CD4-positive, alpha-beta memory T cell (primary cell): Measurements from ENCODE around the gene TREH. TPM values are rescaled to one million over a fixed set of nuclear protein-coding genes. Genes with fewer than 3 reads are reported as not detected.
A peak's percentile ranks its signal among the peaks of the same experiment; 100 is the strongest.

Experiments used
- CTCF ChIA-PET: fragments of 350-600 bp; sonication (Branson Sonifier 250); formaldehyde crosslinking; loops from one replicate; lab custom pipeline; 2021; ENCODE audit warnings: inconsistent platforms; ENCODE audit not compliant: partially characterized antibody; lab: Charles Lee
- POLR2A ChIA-PET: fragments of 350-600 bp; sonication (Branson Sonifier 250); formaldehyde crosslinking; loops from one replicate; lab custom pipeline; 2021; ENCODE audit not compliant: partially characterized antibody; lab: Charles Lee
- DNase-seq, 5 donors: peaks; one replicate each; pipeline versions ENCODE4 v3.0.0 to v3.0.0-alpha.2; 2020 to 2022; ENCODE audit warnings: mixed read lengths in 1 of 5
- H3K27ac ChIP-seq: one replicate; pipeline ENCODE4 v1.7.0; 2013; ENCODE audit warnings: low read depth, low read length
- H3K27me3 ChIP-seq: 2 replicates; pipeline ENCODE4 v1.7.0; 2013; ENCODE audit warnings: mild to moderate bottlenecking, low read length, moderate library complexity; ENCODE audit not compliant: insufficient read depth
- H3K36me3 ChIP-seq: 2 replicates; pipeline ENCODE4 v1.7.0; 2013; ENCODE audit warnings: mild to moderate bottlenecking, low read length, moderate library complexity; ENCODE audit not compliant: insufficient read depth
- H3K4me1 ChIP-seq: 2 replicates; pipeline ENCODE4 v1.7.0; 2013; ENCODE audit warnings: mild to moderate bottlenecking, low read length, moderate library complexity; ENCODE audit not compliant: insufficient read depth
- H3K4me3 ChIP-seq, 2 donors: one replicate each; pipeline ENCODE4 v1.7.0; 2013; ENCODE audit warnings: low read length in 2 of 2, mild to moderate bottlenecking in 1 of 2
- H3K9me3 ChIP-seq, 2 donors: one replicate each; pipeline ENCODE4 v1.7.0; 2013; ENCODE audit warnings: low read length in 2 of 2, control low read depth in 1 of 2; ENCODE audit not compliant: control insufficient read depth in 1 of 2
- H3K27ac Mint-ChIP-seq, 7 donors: one replicate each; pipeline ENCODE4 v1.8.0; 2020 to 2021; ENCODE audit warnings: mixed read lengths in 7 of 7, mild to moderate bottlenecking in 6 of 7, inconsistent platforms in 3 of 7, moderate library complexity in 3 of 7
- H3K27me3 Mint-ChIP-seq, 2 donors: one replicate each; pipeline ENCODE4 v1.8.0; 2020 to 2021; ENCODE audit warnings: mixed read lengths in 2 of 2
- H3K36me3 Mint-ChIP-seq, 2 donors: one replicate each; pipeline ENCODE4 v1.8.0; 2020 to 2021; ENCODE audit warnings: mixed read lengths in 2 of 2, inconsistent platforms in 1 of 2, mild to moderate bottlenecking in 1 of 2
- H3K4me1 Mint-ChIP-seq, 4 donors: one replicate each; pipeline ENCODE4 v1.8.0; 2020 to 2021; ENCODE audit warnings: mixed read lengths in 4 of 4, mild to moderate bottlenecking in 1 of 4
- H3K4me3 Mint-ChIP-seq, 8 donors: one replicate each; pipeline ENCODE4 v1.8.0; 2020 to 2021; ENCODE audit warnings: mixed read lengths in 8 of 8, mild to moderate bottlenecking in 7 of 8, moderate library complexity in 6 of 8, inconsistent platforms in 3 of 8
- H3K9me3 Mint-ChIP-seq, 8 donors: one replicate each; pipeline ENCODE4 v1.8.0; 2020 to 2021; ENCODE audit warnings: mixed read lengths in 8 of 8, mild to moderate bottlenecking in 5 of 8, inconsistent platforms in 3 of 8, moderate library complexity in 1 of 8
- intact Hi-C: fragments of 100-400 bp; cut with micrococcal nuclease; formaldehyde crosslinking; loops from one replicate; pipeline ENCODE4 v1.15.1; 2023
- polyA plus RNA-seq, 2 donors: library from polyadenylated mRNA; unstranded; fragments of 300-500 nt; fragmentation: Illumina TruSeq; gene quantifications; one replicate each; pipeline ENCODE4 v1.2.3, GENCODE V29; 2021
- total RNA-seq, 2 experiments: library from RNA; stranded (reverse); gene quantifications; one replicate each; pipeline ENCODE4 v1.2.3, GENCODE V29; 2021

The TREH gene
- total and polyA plus RNA-seq, 4 experiments from 2014 or later: not detected

DNA sequence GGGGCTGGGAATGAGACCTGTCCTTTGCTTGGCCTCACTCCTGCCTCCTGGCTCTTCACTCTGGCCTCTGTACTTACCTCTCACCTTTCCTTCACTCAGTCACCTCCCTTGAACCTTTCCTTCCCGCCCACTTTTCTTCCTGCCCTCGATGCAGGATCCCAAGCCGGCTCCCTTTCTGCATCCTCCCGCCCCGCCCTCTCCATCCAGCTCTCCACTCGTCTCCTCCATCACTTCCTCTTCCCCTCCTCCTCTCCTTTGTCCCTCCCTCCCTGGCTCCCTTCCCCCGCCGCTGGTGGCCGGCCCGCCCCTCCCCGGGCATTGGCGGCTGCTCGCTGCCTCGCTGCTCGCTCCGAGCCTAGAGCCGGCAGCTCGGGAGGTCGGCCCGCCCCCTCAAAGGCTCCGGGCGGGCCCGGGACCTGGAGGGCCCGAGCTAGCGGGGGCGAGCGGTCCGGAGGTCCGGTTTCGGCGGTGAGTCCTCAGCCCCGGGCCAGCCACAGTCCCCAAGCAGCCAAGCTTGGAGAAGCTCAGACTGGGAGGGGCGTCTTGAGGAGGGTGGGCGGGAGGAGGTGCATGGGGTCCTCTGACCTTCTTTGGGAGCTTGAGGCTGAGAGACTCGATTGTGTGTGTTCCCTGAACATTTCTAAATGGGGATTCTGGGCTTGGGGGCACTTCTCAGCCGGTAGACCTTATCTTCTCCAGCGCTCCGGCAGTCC is 58.2 kb downstream of the TREH start:
- CTCF ChIA-PET: interaction anchor here (1.6 to 2.1 kb wide), 3 partner anchors 8 to 14 kb away, joined by 3 to 7 read pairs (median 5); no protein-coding TSS in a partner anchor
- no peak overlapping the region for H3K4me3 ChIP-seq
- H3K4me1 ChIP-seq: peaks cover 13% of the 10 kb centered on the region
- H3K4me1 Mint-ChIP-seq: peaks cover 5 to 16% (median 6%) of the 10 kb centered on the region in 4 donors
- peaks cover 6% of the 10 kb centered on the region for H3K27me3 ChIP-seq
- DNase-seq: no peak
- POLR2A ChIA-PET: no interaction called here
- H3K27ac ChIP-seq: no peak overlapping the region
- peaks cover 0 to 1% (median 0%) of the 10 kb centered on the region in 8 donors for H3K9me3 Mint-ChIP-seq
- H3K27ac Mint-ChIP-seq: peak overlapping the region in 3 of 7 donors; percentile 32 to 73 (median 47)
- intact Hi-C loops: no loop called here
- H3K27me3 Mint-ChIP-seq: peaks cover 9 to 11% of the 10 kb centered on the region in 2 donors
- no peaks in the 10 kb centered on the region for H3K36me3 ChIP-seq
- peak overlapping the region; percentile 14 to 78 (median 68) for H3K4me3 Mint-ChIP-seq
- no peaks in the 10 kb centered on the region for H3K9me3 ChIP-seq
- H3K36me3 Mint-ChIP-seq: peaks cover 0 to 3% of the 10 kb centered on the region in 2 donors

DNA sequence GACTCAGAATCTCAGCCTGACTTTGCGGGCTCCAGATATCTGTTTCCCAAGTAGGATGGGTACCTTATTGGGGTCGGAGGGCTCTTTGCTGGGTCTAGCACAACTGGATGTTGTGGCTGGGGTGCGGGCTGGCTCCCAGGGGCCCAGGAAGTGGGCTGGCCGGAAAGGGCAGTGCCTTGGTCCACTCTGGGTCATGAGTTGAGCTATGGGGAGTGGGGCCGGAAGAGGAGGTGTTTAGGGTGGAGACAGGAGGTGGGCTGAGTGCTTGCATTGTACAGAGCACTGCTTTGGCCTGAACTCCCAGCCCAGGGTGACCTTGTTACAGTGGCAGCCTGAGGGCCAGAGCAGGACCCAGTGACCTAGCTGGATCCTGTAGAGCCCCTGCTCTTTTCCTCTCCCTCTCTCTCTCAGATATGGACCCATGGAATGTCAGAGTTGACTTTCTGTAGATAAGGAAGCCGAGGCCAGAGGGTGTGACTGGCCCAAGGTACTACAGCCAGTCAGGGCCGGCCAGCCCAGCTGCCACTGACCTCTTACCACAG is 58.9 kb downstream of the TREH start:
- CTCF ChIA-PET: interaction anchor here (1.8 to 2.1 kb wide), 2 partner anchors 12 to 15 kb away, joined by 5 to 7 read pairs; no protein-coding TSS in a partner anchor

DNA sequence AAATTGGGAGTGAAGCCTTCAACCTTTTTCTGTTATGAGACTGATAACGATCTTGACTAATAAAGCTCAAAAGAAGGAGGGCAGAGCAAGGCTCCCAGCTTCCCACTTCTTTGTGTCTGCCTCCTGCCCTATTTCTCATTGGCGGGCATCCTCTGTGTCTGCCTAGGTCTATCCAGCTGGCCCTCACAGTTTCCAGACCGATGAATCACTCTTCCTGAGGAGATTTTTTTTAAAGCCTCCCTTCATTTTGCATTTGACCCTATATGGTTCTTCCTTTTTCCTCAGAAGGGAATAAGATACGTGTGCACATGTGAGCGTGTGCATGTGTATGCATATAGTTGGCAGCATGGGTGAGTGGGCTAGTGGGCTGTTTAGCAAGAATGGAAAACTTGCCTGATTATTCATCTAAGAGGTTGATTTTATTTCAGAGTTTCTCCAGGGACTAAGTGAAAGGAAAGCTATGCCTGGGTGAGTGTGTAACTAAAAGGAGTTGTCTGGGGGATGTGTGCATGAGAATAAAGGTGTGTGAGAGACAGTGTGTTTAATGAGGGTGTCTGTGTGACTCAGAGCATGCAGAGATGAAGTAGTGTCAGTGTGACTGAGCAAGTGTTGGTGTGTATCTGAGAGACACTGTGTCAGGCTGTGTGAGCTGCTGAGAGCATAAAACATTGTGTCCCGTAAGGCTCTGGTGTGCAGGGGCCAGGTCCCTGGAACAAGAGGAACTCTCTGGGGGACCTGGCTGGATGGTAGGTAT is 59.8 kb downstream of the TREH start:
- DNase-seq: no peak
- Mint-ChIP-seq H3K9me3 (peaks cover 0 to 1% (median 0%) of the 10 kb centered on the region in 8 donors), H3K4me1 (peaks cover 5 to 16% (median 6%) of the 10 kb centered on the region in 4 donors), H3K27ac (peak overlapping the region in 3 of 7 donors; percentile 1 to 38 (median 4)), H3K27me3 (peaks cover 11% of the 10 kb centered on the region in 2 donors), H3K36me3 (peaks cover 0 to 3% of the 10 kb centered on the region in 2 donors), H3K4me3 (peak overlapping the region in 2 of 8 donors; percentile 23 to 73)
- ChIA-PET POLR2A (no interaction called here), CTCF (interaction anchor here (0.7 to 1.8 kb wide), 3 partner anchors 11 to 16 kb away, joined by 3 to 7 read pairs (median 3); no protein-coding TSS in a partner anchor)
- H3K27me3 ChIP-seq: peaks cover 6% of the 10 kb centered on the region
- H3K9me3 ChIP-seq: no peaks in the 10 kb centered on the region
- H3K36me3 ChIP-seq: no peaks in the 10 kb centered on the region
- no peak overlapping the region for H3K4me3 ChIP-seq
- intact Hi-C loops: no loop called here
- H3K4me1 ChIP-seq: peaks cover 13% of the 10 kb centered on the region
- no peak overlapping the region for H3K27ac ChIP-seq

More for the DNA sequence above, 58.9 kb downstream of the TREH start:
- Histone ChIP-seq H3K27me3 (peaks cover 6% of the 10 kb centered on the region), H3K4me1 (peaks cover 13% of the 10 kb centered on the region), H3K4me3 (no peak overlapping the region), H3K9me3 (no peaks in the 10 kb centered on the region), H3K27ac (no peak overlapping the region), H3K36me3 (no peaks in the 10 kb centered on the region)
- peaks cover 5 to 16% (median 6%) of the 10 kb centered on the region in 4 donors for H3K4me1 Mint-ChIP-seq
- intact Hi-C loops: no loop called here
- H3K36me3 Mint-ChIP-seq: peaks cover 0 to 3% of the 10 kb centered on the region in 2 donors
- no peak for DNase-seq
- peak overlapping the region in 7 of 8 donors; percentile 14 to 78 (median 61) for H3K4me3 Mint-ChIP-seq
- POLR2A ChIA-PET: no interaction called here
- peak overlapping the region in 2 of 7 donors; percentile 17 to 48 for H3K27ac Mint-ChIP-seq
- peaks cover 0 to 1% (median 0%) of the 10 kb centered on the region in 8 donors for H3K9me3 Mint-ChIP-seq
- H3K27me3 Mint-ChIP-seq: peaks cover 9 to 11% of the 10 kb centered on the region in 2 donors

DNA sequence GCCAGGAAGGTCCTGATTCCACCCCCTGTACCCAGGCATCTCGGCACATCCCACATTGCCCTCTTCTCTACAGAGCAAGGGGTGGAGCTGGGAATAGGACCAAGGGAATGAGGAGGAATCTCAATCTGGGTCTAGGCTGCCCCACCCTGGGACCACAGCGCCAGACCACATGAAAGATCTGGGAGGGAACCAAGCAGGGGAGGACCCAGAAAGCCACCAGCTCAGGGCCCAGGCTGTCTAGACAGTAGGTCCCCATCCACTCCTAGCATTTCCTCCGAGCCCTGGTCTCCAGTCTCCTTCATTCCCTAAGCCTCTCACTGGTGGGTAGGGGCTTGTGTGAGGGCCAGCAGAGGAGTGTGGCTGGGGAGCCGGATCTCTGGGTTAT is 60.5 kb downstream of the TREH start:
- H3K36me3 ChIP-seq: no peaks in the 10 kb centered on the region
- H3K27me3 Mint-ChIP-seq: peaks cover 11% of the 10 kb centered on the region in 2 donors
- H3K4me3 ChIP-seq: no peak overlapping the region
- peaks cover 0 to 3% of the 10 kb centered on the region in 2 donors for H3K36me3 Mint-ChIP-seq
- no peaks in the 10 kb centered on the region for H3K9me3 ChIP-seq
- intact Hi-C loops: no loop called here
- ChIA-PET POLR2A (no interaction called here), CTCF (interaction anchor here (0.7 to 1.0 kb wide), 2 partner anchors 13 to 17 kb away, joined by 3 read pairs; no protein-coding TSS in a partner anchor)
- H3K27ac ChIP-seq: no peak overlapping the region
- no peak for DNase-seq
- H3K27me3 ChIP-seq: peaks cover 6% of the 10 kb centered on the region
- peaks cover 0 to 1% (median 0%) of the 10 kb centered on the region in 8 donors for H3K9me3 Mint-ChIP-seq
- H3K27ac Mint-ChIP-seq: no peak overlapping the region
- H3K4me1 ChIP-seq: peaks cover 13% of the 10 kb centered on the region
- peaks cover 5 to 16% (median 6%) of the 10 kb centered on the region in 4 donors for H3K4me1 Mint-ChIP-seq
- no peak overlapping the region for H3K4me3 Mint-ChIP-seq

DNA sequence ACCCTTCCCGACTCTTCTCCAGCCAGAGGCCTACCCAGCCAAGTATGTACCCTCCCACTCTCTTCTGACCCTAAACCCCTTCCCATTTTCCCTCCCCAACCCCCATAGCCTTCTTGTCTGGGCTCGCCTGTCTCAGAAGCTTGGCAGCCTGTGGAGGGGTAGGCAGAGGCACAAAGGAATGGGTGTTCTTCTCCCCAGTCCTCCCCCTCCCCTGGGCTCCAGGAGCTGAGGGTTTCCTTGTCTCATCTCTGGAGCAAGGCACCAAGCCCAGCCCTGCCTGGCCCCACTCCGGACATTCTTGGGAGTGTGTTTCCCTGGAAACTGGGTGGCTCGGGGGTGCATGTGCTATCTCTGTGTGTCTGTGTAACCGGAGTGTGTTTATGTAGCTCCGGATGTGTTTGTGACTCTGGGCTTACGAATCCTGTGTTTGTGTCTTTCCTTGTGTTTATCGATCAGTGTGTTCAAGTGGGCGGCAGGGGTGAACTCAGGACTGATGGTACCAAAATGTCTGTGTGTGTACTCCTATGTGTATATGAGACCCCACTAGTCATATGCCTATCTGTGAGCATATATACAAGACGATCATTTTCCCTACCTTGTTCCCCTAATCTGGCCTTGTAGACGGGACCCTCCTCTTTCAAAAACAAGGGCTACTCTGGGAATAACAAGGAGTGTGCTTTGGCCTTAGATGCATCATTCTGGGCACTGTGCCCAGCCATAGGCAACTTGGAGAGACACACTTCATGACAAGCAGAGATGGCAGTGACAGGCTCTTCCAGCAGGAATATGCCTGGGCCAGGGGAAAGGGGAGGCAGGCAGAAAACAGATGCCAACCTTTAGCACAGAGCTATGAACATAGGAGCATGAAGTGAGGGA is 61.1 kb downstream of the TREH start:
- H3K4me1 Mint-ChIP-seq: peaks cover 5 to 16% (median 6%) of the 10 kb centered on the region in 4 donors
- ChIA-PET CTCF (interaction anchor here (0.6 to 1.0 kb wide), 3 partner anchors 13 to 235 kb away, joined by 3 read pairs; no protein-coding TSS in a partner anchor), POLR2A (no interaction called here)
- DNase-seq: no peak
- intact Hi-C loops: no loop called here
- Histone ChIP-seq H3K9me3 (no peaks in the 10 kb centered on the region), H3K36me3 (no peaks in the 10 kb centered on the region), H3K4me1 (peaks cover 13% of the 10 kb centered on the region), H3K27ac (no peak overlapping the region), H3K27me3 (peaks cover 6% of the 10 kb centered on the region), H3K4me3 (no peak overlapping the region)
- no peak overlapping the region for H3K27ac Mint-ChIP-seq
- peaks cover 0 to 3% of the 10 kb centered on the region in 2 donors for H3K36me3 Mint-ChIP-seq
- peaks cover 0 to 1% (median 0%) of the 10 kb centered on the region in 8 donors for H3K9me3 Mint-ChIP-seq
- H3K27me3 Mint-ChIP-seq: peaks cover 11% of the 10 kb centered on the region in 2 donors
- H3K4me3 Mint-ChIP-seq: peak overlapping the region in 1 of 8 donors; percentile 42

DNA sequence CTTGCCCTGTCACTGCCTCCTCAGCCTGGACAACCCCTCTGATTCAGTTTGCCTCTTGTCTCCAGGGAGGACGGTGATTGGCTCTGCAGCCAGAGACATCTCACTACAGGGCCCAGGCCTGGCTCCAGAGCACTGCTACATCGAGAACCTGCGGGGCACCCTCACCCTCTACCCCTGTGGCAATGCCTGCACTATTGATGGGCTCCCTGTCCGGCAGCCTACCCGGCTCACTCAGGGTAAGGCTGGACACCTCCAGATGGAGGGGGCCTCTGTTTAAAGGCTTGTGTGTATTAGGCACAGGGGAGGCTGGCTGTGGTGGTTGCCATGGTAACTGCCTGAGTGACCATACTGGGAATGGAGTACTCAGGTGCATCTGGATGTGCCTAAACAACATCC is 63.5 kb downstream of the TREH start:
- CTCF ChIA-PET: no interaction called here
- no peak for DNase-seq
- no peak overlapping the region for H3K4me3 Mint-ChIP-seq

More for the DNA sequence above, 63.5 kb downstream of the TREH start:
- Mint-ChIP-seq H3K27me3 (peaks cover 8 to 9% of the 10 kb centered on the region in 2 donors), H3K9me3 (peaks cover 0 to 1% (median 0%) of the 10 kb centered on the region in 8 donors), H3K27ac (no peak overlapping the region), H3K36me3 (peaks cover 0 to 3% of the 10 kb centered on the region in 2 donors), H3K4me1 (peaks cover 5 to 15% (median 8%) of the 10 kb centered on the region in 4 donors)
- POLR2A ChIA-PET: no interaction called here
- H3K4me1 ChIP-seq: peaks cover 10% of the 10 kb centered on the region
- peaks cover 5% of the 10 kb centered on the region for H3K27me3 ChIP-seq
- H3K27ac ChIP-seq: no peak overlapping the region
- no peak overlapping the region for H3K4me3 ChIP-seq
- intact Hi-C loops: no loop called here
- H3K36me3 ChIP-seq: no peaks in the 10 kb centered on the region
- H3K9me3 ChIP-seq: no peaks in the 10 kb centered on the region
